IPS DF 4.7 (cell line): ENCODE results near the gene COTL1.
"Not testable (repeated sequence)": the region's sequence is repeated elsewhere in the genome, so short reads cannot be mapped to it uniquely, and the experiment has no call there.

ENCODE experiments used
- DNase-seq: peaks from one replicate; pipeline ENCODE4 v3.0.0-alpha.2; 2013; ENCODE audit warnings: low spot score; ENCODE audit errors: extremely low read depth

The COTL1 gene

DNA sequence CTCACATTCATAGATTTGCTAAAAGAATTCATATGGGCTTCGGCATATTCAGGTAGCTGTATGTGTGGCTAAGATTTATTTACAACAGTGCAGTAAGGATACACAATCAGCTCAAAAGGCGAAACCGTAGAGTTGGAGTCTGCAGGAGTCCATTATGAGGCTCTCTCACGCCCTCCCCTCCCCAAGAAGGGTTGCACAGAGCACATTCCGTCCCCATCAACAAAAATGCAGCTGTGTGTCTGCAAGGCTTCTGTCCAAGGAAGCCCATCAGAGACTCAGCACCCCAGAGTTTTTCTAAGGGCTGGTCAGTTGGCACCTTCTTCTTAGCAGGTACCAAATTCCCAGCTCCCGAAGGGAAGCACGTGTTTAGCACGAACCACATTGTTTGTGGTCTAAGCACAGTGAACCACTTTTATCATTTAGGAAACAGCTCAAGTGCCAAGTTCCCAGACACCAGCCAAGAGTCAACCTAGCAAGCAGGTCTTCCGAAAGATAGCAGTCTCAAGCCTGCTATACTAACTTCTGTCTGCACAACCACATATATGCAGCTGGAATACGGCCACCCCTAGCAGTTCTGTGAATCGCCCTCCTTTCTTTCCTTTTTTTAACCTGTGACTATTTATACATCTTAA, 84.9 kb downstream of the COTL1 start:
- no peak for DNase-seq

- peak; percentile 56 for DNase-seq
These were observed 85.6 kb downstream of the COTL1 start for GRCh38 chr16:84532291-84532724.

- no peak for DNase-seq
These were observed 86.2 kb downstream of the COTL1 start for GRCh38 chr16:84531671-84532111.

DNA sequence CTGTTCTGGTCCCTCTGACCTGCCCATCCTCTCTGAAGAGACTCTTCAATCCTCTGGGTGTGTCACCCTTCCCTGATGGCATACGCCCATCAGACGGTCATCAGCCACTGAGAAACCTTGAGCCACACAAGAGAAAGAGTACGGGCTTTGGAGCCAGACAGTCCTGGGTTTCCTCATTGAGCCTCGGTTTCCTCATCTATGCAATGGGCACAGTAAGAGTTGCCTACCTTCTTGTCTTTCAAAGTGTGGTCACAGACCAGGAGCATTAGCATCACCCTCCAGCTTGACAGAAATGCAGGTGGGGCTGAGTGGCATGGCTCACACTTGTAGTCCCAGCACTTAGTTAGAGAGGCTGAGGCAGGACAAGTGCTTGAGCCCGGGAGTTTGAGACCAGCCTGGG, 87.3 kb downstream of the COTL1 start:
- no peak for DNase-seq

GRCh38 chr16:84529607-84530006, 88.3 kb downstream of the COTL1 start:
- DNase-seq, result no peak

DNA sequence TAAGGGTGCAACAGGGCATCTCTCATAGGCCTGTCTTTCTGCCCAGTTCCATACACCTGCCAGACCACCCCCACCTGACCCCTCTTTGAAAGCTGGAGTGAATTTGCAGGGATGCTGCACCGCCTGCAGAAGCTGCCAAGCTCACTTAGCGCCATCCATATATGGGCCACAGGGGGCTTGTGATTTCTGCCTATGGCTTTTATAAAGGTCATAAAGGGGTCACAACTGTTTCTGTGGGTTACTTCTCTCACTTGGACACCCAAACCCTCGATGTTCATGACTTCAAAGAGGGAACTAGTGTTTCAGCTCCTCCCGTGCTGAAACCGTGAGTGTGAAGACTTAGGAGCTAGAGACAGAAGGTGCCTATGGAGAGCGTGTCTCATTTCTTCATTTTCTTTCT, 89.6 kb downstream of the COTL1 start:
- no peak for DNase-seq

DNA sequence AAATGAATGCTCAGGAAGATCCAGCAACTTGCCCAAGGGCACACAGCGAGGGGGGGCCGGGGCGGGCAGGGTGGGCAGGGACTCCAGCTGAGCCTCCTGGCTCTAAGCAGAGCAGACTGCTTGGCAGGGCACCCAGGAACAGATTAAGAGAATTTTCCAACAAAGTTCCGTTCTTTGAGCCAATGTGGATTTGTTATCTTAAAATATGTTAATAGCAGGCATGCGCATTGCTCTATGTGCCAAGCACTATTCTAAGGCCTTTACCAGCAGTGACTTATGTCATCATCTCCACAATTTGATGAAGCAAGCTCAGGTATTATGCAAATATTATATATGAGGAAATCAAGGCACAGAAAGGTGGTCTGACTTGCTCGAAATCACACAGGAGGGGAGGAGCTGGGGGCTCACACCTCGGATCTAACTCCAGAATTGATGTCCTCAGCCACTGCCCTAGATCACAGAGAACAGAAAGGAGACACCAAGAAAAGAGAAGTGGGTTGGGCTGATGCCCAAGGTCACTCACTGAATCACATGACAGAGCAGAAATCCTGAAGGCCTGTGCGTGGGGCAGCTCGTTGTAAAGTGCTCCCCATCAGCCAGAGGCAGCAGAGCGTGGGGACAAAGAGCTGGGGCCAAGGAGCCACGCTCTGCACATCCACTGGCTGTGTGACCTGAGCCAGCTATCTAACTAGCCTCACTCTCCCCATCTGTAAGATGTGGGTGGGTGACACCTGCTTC, 90.2 kb downstream of the COTL1 start:
- no peak for DNase-seq

- DNase-seq, result no peak
These were observed 90.9 kb downstream of the COTL1 start for GRCh38 chr16:84526794-84527531.

- DNase-seq, result not testable (repeated sequence)
These were observed 92.8 kb downstream of the COTL1 start for GRCh38 chr16:84524941-84525581.

- DNase-seq, result no peak
These were observed 93.4 kb downstream of the COTL1 start for GRCh38 chr16:84524346-84524920.

- no peak for DNase-seq
These were observed 96.4 kb downstream of the COTL1 start for GRCh38 chr16:84521497-84521770.

DNA sequence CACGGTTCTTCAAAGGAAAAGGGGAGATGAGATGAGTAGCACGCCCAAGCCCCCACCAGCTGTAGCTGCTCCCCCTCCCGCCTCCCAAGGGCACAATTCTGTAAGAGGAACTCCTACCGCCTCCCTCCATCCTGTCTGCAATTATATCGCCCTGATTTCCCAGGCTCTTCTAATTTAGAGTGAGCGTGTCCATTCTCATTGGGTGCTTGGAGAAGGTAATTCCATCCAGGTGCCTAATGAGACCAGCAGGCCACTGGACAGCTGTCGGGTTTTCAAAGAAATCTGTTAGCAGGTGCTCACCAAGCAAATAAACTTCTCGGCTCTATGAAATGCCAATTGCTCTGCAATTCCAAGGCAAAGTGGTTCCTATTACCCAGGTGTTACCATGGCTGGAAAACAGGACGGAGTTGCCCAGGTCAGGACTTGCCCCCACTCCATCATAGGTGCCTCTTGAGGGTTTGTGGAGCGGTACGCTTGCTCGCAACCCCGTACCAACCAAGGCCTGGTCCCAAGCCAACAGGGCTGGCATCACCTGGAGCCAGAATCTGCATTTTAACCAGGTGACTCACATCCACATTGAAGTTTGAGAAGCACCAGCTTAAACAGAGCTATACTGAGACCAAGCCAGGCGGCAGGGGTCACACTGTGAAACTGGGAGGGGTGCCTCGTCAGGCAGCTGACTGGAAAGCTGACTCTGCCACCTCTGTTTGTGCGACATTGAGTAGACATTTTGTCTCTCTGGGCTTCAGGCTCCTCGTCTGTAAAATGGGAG, 97.0 kb downstream of the COTL1 start:
- no peak for DNase-seq

GRCh38 chr16:84519855-84520254, 98.0 kb downstream of the COTL1 start:
- DNase-seq, result no peak

GRCh38 chr16:84518804-84519341, 99.0 kb downstream of the COTL1 start:
- no peak for DNase-seq

- not testable (repeated sequence) for DNase-seq
These were observed 99.7 kb downstream of the COTL1 start for GRCh38 chr16:84518220-84518619.

GRCh38 chr16:84517366-84517765, 100.5 kb downstream of the COTL1 start:
- DNase-seq, result no peak
